IMR-90 (cell line): Measurements from ENCODE around the gene AGR3. TPM values are rescaled to one million over a fixed set of nuclear protein-coding genes. Genes with fewer than 3 reads are reported as not detected.

ENCODE experiments used
- ATAC-seq: fragments of 200-7000 bp; cut with Tn5 transposase; 2 replicates; pipeline ENCODE4 v1.9.1; 2020; ENCODE audit warnings: low read depth, mild to moderate bottlenecking, moderate library complexity
- BruUV-seq: library from RNA; stranded (reverse); fragments of 400-500 nt; replicated peaks from 2 replicates; lab custom pipeline; 2021; lab: Mats Ljungman, UMichigan
- CTCF ChIA-PET: fragments of 300-600 bp; formaldehyde crosslinking; extraction: SDS; loops from one replicate; lab custom pipeline; 2021; ENCODE audit warnings: antibody characterized with exemption; lab: Yijun Ruan, JAX
- POLR2A ChIA-PET: fragments of 300-600 bp; sonication (Branson Sonifier 250); formaldehyde crosslinking; loops from one replicate; lab custom pipeline; 2022; ENCODE audit warnings: antibody characterized with exemption; ENCODE audit not compliant: unreplicated experiment; lab: Charles Lee
- DNase-seq: peaks from one replicate; pipeline ENCODE4 v3.0.0; 2013
- H2AFZ ChIP-seq: replicated peaks from 2 replicates; pipeline ENCODE3; 2013; ENCODE audit warnings: low read length, mild to moderate bottlenecking; ENCODE audit not compliant: poor library complexity
- H2AK5ac ChIP-seq: 2 replicates; pipeline ENCODE4 v1.6.1; 2013; ENCODE audit warnings: low read depth, low read length, inconsistent platforms
- H2AK9ac ChIP-seq: replicated peaks from 2 replicates; pipeline ENCODE3; 2013; ENCODE audit warnings: mild to moderate bottlenecking, low read depth, low read length, moderate library complexity; ENCODE audit not compliant: poor library complexity
- H2BK120ac ChIP-seq: 2 replicates; pipeline ENCODE4 v1.6.1; 2013; ENCODE audit warnings: low read depth, low read length, inconsistent platforms
- H2BK15ac ChIP-seq: 3 replicates; pipeline ENCODE4 v1.6.1; 2013; ENCODE audit warnings: low read depth, low read length, inconsistent platforms
- H2BK20ac ChIP-seq: 2 replicates; pipeline ENCODE4 v1.6.1; 2013; ENCODE audit warnings: low read depth, mild to moderate bottlenecking, inconsistent platforms, low read length, moderate library complexity
- H2BK5ac ChIP-seq: 2 replicates; pipeline ENCODE4 v1.6.1; 2013; ENCODE audit warnings: mild to moderate bottlenecking, low read depth, low read length, inconsistent platforms; ENCODE audit not compliant: poor library complexity, severe bottlenecking
- H3K14ac ChIP-seq: replicated peaks from 2 replicates; pipeline ENCODE4 v1.6.1; 2013; ENCODE audit warnings: low read depth, low read length, inconsistent platforms
- H3K18ac ChIP-seq: 2 replicates; pipeline ENCODE4 v1.6.1; 2013; ENCODE audit warnings: low read depth, low read length, control low read depth
- H3K23ac ChIP-seq: 2 replicates; pipeline ENCODE4 v1.6.1; 2013; ENCODE audit warnings: low read depth, low read length, inconsistent platforms
- H3K27ac ChIP-seq: 2 replicates; pipeline ENCODE4 v1.5.1; 2013; ENCODE audit warnings: mild to moderate bottlenecking, control low read depth, low read length; ENCODE audit not compliant: insufficient read depth
- H3K27me3 ChIP-seq: 2 replicates; pipeline ENCODE4 v1.6.1; 2013; ENCODE audit warnings: low read length; ENCODE audit not compliant: control insufficient read depth, insufficient read depth
- H3K36me3 ChIP-seq: 2 replicates; pipeline ENCODE4 v1.6.1; 2013; ENCODE audit warnings: low read length, mixed read lengths; ENCODE audit not compliant: control insufficient read depth, insufficient read depth
- H3K4ac ChIP-seq: 2 replicates; pipeline ENCODE4 v1.6.1; 2013; ENCODE audit warnings: low read depth, low read length, inconsistent platforms
- H3K4me1 ChIP-seq: 2 replicates; pipeline ENCODE4 v1.6.1; 2013; ENCODE audit warnings: low read length, mixed read lengths; ENCODE audit not compliant: control insufficient read depth, insufficient read depth
- H3K4me2 ChIP-seq: 2 replicates; pipeline ENCODE4 v1.6.1; 2013; ENCODE audit warnings: low read depth, mild to moderate bottlenecking, control low read depth, low read length, moderate library complexity
- H3K4me3 ChIP-seq: 2 replicates; pipeline ENCODE4 v1.5.1; 2013; ENCODE audit warnings: low read depth, mild to moderate bottlenecking, control low read depth, low read length, moderate library complexity; ENCODE audit not compliant: insufficient read depth
- H3K56ac ChIP-seq: 2 replicates; pipeline ENCODE4 v1.6.1; 2013; ENCODE audit warnings: low read length, inconsistent platforms; ENCODE audit not compliant: insufficient read depth; ENCODE audit errors: extremely low read depth
- H3K79me1 ChIP-seq, 2 experiments: 2 replicates each; pipeline ENCODE4 v1.6.1; 2013; ENCODE audit warnings: low read length in 2 of 2, inconsistent platforms in 1 of 2, low read depth in 1 of 2
- H3K9ac ChIP-seq: 2 replicates; pipeline ENCODE4 v1.6.1; 2013; ENCODE audit warnings: low read depth, low read length, control low read depth
- H3K9me1 ChIP-seq: 2 replicates; pipeline ENCODE4 v1.6.1; 2013; ENCODE audit warnings: low read length, inconsistent platforms; ENCODE audit not compliant: insufficient read depth
- H3K9me3 ChIP-seq: 2 replicates; pipeline ENCODE4 v1.6.1; 2013; ENCODE audit warnings: low read length; ENCODE audit not compliant: control insufficient read depth, insufficient read depth
- H4K20me1 ChIP-seq: 2 replicates; pipeline ENCODE4 v1.6.1; 2013; ENCODE audit warnings: low read length, inconsistent platforms; ENCODE audit not compliant: insufficient read depth
- H4K5ac ChIP-seq: 2 replicates; pipeline ENCODE4 v1.6.1; 2013; ENCODE audit warnings: mild to moderate bottlenecking, low read depth, low read length, control low read depth
- H4K8ac ChIP-seq, 2 experiments: 2 replicates each; pipeline ENCODE4 v1.6.1; 2013; ENCODE audit warnings: low read depth in 2 of 2, low read length in 2 of 2, control low read depth in 1 of 2, inconsistent platforms in 1 of 2
- H4K91ac ChIP-seq: 2 replicates; pipeline ENCODE4 v1.6.1; 2013; ENCODE audit warnings: low read depth, low read length, inconsistent platforms; ENCODE audit not compliant: insufficient read depth
- BHLHE40 ChIP-seq: fragments of 150-350 bp; IDR thresholded peaks from 2 replicates; pipeline ENCODE4 v1.6.1; 2016; ENCODE audit warnings: mild to moderate bottlenecking, low read depth, low read length
- CEBPB ChIP-seq: IDR thresholded peaks from 2 replicates; pipeline ENCODE4 v1.6.1; 2012; ENCODE audit warnings: low read depth, low read length, improper control_type of control experiment
- CHD1 ChIP-seq: IDR thresholded peaks from 2 replicates; pipeline ENCODE4 v1.6.1; 2012; ENCODE audit warnings: low read depth, low read length, improper control_type of control experiment
- FOS ChIP-seq: fragments of 150-350 bp; IDR thresholded peaks from 2 replicates; pipeline ENCODE4 v1.6.1; 2016; ENCODE audit warnings: low read depth, low read length
- MAFK ChIP-seq: IDR thresholded peaks from 2 replicates; pipeline ENCODE4 v1.6.1; 2012; ENCODE audit warnings: low read depth, low read length, improper control_type of control experiment
- MAZ ChIP-seq: IDR thresholded peaks from 2 replicates; pipeline ENCODE4 v1.6.1; 2012; ENCODE audit warnings: low read depth, mild to moderate bottlenecking, low read length, improper control_type of control experiment, moderate library complexity, borderline replicate concordance
- MXI1 ChIP-seq: IDR thresholded peaks from 2 replicates; pipeline ENCODE4 v1.6.1; 2012; ENCODE audit warnings: low read depth, mild to moderate bottlenecking, low read length, moderate library complexity, borderline replicate concordance
- NFE2L2 ChIP-seq: fragments of 150-350 bp; IDR thresholded peaks from 2 replicates; pipeline ENCODE4 v1.6.1; 2016; ENCODE audit warnings: low read depth, mild to moderate bottlenecking, low read length
- POLR2A ChIP-seq: IDR thresholded peaks from 2 replicates; pipeline ENCODE4 v1.6.1; 2012; ENCODE audit warnings: mild to moderate bottlenecking, low read depth, low read length
- RAD21 ChIP-seq: IDR thresholded peaks from 2 replicates; pipeline ENCODE4 v1.6.1; 2012; ENCODE audit warnings: low read length, improper control_type of control experiment
- RCOR1 ChIP-seq: IDR thresholded peaks from 2 replicates; pipeline ENCODE4 v1.6.1; 2012; ENCODE audit warnings: mild to moderate bottlenecking, low read length, improper control_type of control experiment; ENCODE audit not compliant: insufficient replicate concordance
- RFX5 ChIP-seq: IDR thresholded peaks from 2 replicates; pipeline ENCODE4 v1.8.0; 2012; ENCODE audit warnings: low read depth, mild to moderate bottlenecking, low read length, moderate library complexity
- SMC3 ChIP-seq: fragments of 150-350 bp; IDR thresholded peaks from 2 replicates; pipeline ENCODE4 v1.6.1; 2016; ENCODE audit warnings: low read depth, mild to moderate bottlenecking, antibody characterized with exemption, low read length, moderate library complexity
- WGBS, 2 experiments: methylation state at CpG; one replicate each; pipeline versions ENCODE4 v1.1.5 to v1.1.7; 2013; ENCODE audit warnings: missing lambda C conversion rate in 2 of 2; ENCODE audit not compliant: insufficient read length in 1 of 2; ENCODE audit errors: extremely low coverage in 2 of 2; 5-methylcytosine and 5-hydroxymethylcytosine counted together
- dilution Hi-C: fragments of 300-500 bp; cut with HindIII; formaldehyde crosslinking; loops from one replicate; pipeline ENCODE4 v1.14.3; 2018; ENCODE audit warnings: low sequenced_read_pairs; ENCODE audit not compliant: unreplicated experiment
- in situ Hi-C: fragments of 300-500 bp; cut with MboI; formaldehyde crosslinking; loops from 3 replicates; pipeline ENCODE4 v1.14.3; 2019; ENCODE audit warnings: low sequenced_read_pairs, inconsistent platforms, mixed read lengths
- intact Hi-C: fragments of 100-400 bp; cut with micrococcal nuclease; formaldehyde crosslinking; loops from 2 replicates; pipeline ENCODE4 v1.10.0; 2022
- polyA plus RNA-seq, 3 experiments: library from polyadenylated mRNA; depleted of rRNA; stranded (reverse); fragments of >200 nt; gene quantifications; 2 replicates each; pipeline ENCODE4 v1.2.3, GENCODE V29; 2012; ENCODE audit warnings: low replicate concordance in 1 of 3
- total RNA-seq: library from RNA; depleted of rRNA; stranded (reverse); fragments of >200 nt; gene quantifications from 2 replicates; pipeline ENCODE4 v1.2.3, GENCODE V29; 2012
- TF ChIP-seq, protein P1 (sequence below): fragments of 150-350 bp; IDR thresholded peaks from 2 replicates; pipeline ENCODE4 v1.6.1; 2016; ENCODE audit warnings: low read depth, mild to moderate bottlenecking, low read length, moderate library complexity, borderline replicate concordance
- TF ChIP-seq, protein P2 (sequence below): conservative IDR thresholded peaks from 2 replicates; pipeline ENCODE4 v1.5.1; 2012; ENCODE audit warnings: mild to moderate bottlenecking, low read depth, low read length, improper control_type of control experiment
- TF ChIP-seq, protein P3 (sequence below): fragments of 150-350 bp; IDR thresholded peaks from 2 replicates; pipeline ENCODE4 v1.6.1; 2017; ENCODE audit warnings: mild to moderate bottlenecking, antibody characterized with exemption, low read length, low read depth

AGR3 gene
- total and polyA plus RNA-seq, 2 of the 4 experiments (the other 2 are of a cell fraction) = not detected

DNA sequence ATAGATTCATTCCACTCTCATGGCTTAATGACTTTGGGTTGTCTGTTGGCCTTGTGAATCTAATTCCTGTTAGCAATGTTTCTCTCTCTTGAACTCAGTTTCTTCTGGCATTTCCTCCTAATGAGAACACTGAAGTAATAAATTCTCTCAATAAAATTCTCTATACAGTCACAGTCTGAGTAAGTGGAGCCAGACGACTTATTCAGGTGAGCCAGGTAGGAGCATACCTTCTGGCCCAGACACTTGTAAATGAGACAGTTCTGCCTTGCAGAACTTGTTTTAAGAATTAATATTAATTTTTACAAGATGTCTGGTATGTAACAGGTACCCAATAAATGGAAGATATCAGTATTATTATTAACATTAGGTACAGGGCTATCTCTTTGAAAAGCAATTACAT lies 48.4 kb downstream of the AGR3 start:
- BruUV-seq = no TSS peak
- no peak overlapping the region for H3K4me2 ChIP-seq
- no peak overlapping the region for H3K27ac ChIP-seq
- H4K91ac ChIP-seq = no peak overlapping the region
- H2AK5ac ChIP-seq = no peak overlapping the region
- H4K8ac ChIP-seq = no peak overlapping the region
- no peak overlapping the region for H3K56ac ChIP-seq
- TF ChIP-seq, protein P1, sequence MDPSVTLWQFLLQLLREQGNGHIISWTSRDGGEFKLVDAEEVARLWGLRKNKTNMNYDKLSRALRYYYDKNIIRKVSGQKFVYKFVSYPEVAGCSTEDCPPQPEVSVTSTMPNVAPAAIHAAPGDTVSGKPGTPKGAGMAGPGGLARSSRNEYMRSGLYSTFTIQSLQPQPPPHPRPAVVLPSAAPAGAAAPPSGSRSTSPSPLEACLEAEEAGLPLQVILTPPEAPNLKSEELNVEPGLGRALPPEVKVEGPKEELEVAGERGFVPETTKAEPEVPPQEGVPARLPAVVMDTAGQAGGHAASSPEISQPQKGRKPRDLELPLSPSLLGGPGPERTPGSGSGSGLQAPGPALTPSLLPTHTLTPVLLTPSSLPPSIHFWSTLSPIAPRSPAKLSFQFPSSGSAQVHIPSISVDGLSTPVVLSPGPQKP = no peak
- TF ChIP-seq MAZ = no peak
- TF ChIP-seq FOS = no peak
- TF ChIP-seq RAD21 = no peak
- TF ChIP-seq RCOR1 = no peak
- TF ChIP-seq CHD1 = no peak
- TF ChIP-seq CEBPB = no peak
- no peak for TF ChIP-seq MXI1
- TF ChIP-seq RFX5 = no peak
- TF ChIP-seq SMC3 = no peak
- no peak for TF ChIP-seq MAFK
- TF ChIP-seq, protein P2, sequence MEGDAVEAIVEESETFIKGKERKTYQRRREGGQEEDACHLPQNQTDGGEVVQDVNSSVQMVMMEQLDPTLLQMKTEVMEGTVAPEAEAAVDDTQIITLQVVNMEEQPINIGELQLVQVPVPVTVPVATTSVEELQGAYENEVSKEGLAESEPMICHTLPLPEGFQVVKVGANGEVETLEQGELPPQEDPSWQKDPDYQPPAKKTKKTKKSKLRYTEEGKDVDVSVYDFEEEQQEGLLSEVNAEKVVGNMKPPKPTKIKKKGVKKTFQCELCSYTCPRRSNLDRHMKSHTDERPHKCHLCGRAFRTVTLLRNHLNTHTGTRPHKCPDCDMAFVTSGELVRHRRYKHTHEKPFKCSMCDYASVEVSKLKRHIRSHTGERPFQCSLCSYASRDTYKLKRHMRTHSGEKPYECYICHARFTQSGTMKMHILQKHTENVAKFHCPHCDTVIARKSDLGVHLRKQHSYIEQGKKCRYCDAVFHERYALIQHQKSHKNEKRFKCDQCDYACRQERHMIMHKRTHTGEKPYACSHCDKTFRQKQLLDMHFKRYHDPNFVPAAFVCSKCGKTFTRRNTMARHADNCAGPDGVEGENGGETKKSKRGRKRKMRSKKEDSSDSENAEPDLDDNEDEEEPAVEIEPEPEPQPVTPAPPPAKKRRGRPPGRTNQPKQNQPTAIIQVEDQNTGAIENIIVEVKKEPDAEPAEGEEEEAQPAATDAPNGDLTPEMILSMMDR = no peak
- TF ChIP-seq, protein P3, sequence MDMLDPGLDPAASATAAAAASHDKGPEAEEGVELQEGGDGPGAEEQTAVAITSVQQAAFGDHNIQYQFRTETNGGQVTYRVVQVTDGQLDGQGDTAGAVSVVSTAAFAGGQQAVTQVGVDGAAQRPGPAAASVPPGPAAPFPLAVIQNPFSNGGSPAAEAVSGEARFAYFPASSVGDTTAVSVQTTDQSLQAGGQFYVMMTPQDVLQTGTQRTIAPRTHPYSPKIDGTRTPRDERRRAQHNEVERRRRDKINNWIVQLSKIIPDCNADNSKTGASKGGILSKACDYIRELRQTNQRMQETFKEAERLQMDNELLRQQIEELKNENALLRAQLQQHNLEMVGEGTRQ = no peak
- no peak for TF ChIP-seq BHLHE40
- TF ChIP-seq POLR2A = no peak
- TF ChIP-seq NFE2L2 = no peak
- H4K20me1 ChIP-seq = no peaks in the 10 kb centered on the region
- no peak for ATAC-seq
- no CpG with 5 or more reads among the region's 1 CpG for WGBS, 2 experiments
- CTCF ChIA-PET = no interaction called here
- H3K4me1 ChIP-seq = peaks cover under 1% of the 10 kb centered on the region; the same call in 1 of the 2 replicates
- DNase-seq = no peak
- H3K27me3 ChIP-seq = no peaks in the 10 kb centered on the region
- dilution Hi-C loops = no loop called here
- no peak overlapping the region for H2AK9ac ChIP-seq
- H2BK20ac ChIP-seq = no peak overlapping the region
- no peak overlapping the region for H2BK5ac ChIP-seq
- in situ Hi-C loops = no loop called here
- H3K9me3 ChIP-seq = no peaks in the 10 kb centered on the region
- no peaks in the 10 kb centered on the region for H3K36me3 ChIP-seq
- H4K5ac ChIP-seq = no peak overlapping the region
- H3K23ac ChIP-seq = no peak overlapping the region
- H3K79me1 ChIP-seq = no peaks in the 10 kb centered on the region
- H3K14ac ChIP-seq = no peak overlapping the region
- no peaks in the 10 kb centered on the region for H3K9me1 ChIP-seq
- H3K4ac ChIP-seq = no peak overlapping the region
- H3K18ac ChIP-seq = no peak overlapping the region
- no peak overlapping the region for H3K4me3 ChIP-seq
- intact Hi-C loops = no loop called here
- H3K9ac ChIP-seq = no peak overlapping the region
- H2AFZ ChIP-seq = no peak overlapping the region
- no peak overlapping the region for H2BK15ac ChIP-seq
- H2BK120ac ChIP-seq = no peak overlapping the region
- POLR2A ChIA-PET = no interaction called here
